Measurements from ENCODE around the gene SPOPL.

GRCh38 chr2:138454761-138455160 lies 46.8 kb upstream of the SPOPL start:
- TF ChIP-seq TAF1 (IDR thresholded peaks at IDR 0.05; ENCODE audit: borderline replicate concordance, insufficient read depth, low read length) (no peak), POLR2AphosphoS5 (IDR thresholded peaks at IDR 0.05; ENCODE audit: low read depth, low read length) (no peak)
